ENCODE results near the gene FAM184A.

DNA sequence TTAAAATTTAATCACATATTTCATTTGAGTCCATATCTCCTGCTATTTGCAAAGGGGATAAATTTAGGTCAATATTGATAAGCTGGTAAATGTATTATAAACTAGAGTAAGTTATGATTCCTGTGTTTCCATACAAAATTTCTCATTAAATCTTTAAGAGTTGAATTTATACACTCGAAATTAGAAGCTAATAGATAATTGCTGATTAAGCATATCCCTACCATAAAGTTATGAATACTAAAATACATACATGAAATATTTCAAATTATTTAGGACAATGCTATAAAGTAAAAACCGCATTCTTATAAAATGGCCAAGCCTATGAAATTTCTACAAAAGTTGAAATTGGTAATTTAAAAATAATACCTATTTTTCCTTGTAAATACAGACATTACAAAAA, 71.5 kb downstream of the FAM184A start:
- TF ChIP-seq, protein P1, sequence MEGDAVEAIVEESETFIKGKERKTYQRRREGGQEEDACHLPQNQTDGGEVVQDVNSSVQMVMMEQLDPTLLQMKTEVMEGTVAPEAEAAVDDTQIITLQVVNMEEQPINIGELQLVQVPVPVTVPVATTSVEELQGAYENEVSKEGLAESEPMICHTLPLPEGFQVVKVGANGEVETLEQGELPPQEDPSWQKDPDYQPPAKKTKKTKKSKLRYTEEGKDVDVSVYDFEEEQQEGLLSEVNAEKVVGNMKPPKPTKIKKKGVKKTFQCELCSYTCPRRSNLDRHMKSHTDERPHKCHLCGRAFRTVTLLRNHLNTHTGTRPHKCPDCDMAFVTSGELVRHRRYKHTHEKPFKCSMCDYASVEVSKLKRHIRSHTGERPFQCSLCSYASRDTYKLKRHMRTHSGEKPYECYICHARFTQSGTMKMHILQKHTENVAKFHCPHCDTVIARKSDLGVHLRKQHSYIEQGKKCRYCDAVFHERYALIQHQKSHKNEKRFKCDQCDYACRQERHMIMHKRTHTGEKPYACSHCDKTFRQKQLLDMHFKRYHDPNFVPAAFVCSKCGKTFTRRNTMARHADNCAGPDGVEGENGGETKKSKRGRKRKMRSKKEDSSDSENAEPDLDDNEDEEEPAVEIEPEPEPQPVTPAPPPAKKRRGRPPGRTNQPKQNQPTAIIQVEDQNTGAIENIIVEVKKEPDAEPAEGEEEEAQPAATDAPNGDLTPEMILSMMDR (IDR thresholded peaks at IDR 0.05): no peak
- no peak for TF ChIP-seq POLR2A (IDR thresholded peaks at IDR 0.05)

Measured in breast epithelium (tissue), 3 donors.